ENCODE measurements around the gene EYA4. TPM values are rescaled to one million over a fixed set of nuclear protein-coding genes. Genes with fewer than 3 reads are reported as not detected.

EYA4 gene
- total RNA-seq, 1 experiment from 2014 or later, result not detected

GRCh38 chr6:133550026-133550425 lies 308.9 kb downstream of the EYA4 start:
- POLR2A ChIA-PET, result no interaction called here

DNA sequence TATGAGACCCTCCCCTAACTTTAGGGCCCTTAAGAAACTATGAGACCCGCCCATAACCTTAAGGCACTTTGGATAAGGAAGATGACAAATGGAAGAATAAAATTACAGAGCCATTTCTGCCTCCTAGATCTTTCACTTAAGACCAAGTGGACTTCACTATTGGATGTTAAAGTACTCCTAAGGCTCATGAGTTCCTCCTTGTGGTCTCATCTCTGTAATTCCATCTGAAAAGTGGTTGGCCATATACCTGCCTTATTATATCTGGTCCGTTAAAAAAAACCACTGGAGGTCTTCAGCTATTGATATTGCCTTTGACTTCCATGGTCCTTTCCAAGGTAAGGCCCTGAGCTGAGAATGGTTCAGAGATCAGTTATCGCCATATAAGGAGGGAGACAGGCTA lies 310.3 kb downstream of the EYA4 start:
- no peaks in the 10 kb centered on the region for H3K36me3 ChIP-seq (ENCODE audit: control insufficient read depth, insufficient read depth, low read length)
- DNase-seq (ENCODE audit: low read depth, low spot score) (no peak), ATAC-seq (no peak)
- BruUV-seq (replicated peaks), result no TSS peak
- H3K4me1 ChIP-seq (ENCODE audit: control insufficient read depth, insufficient read depth, low read length), result no peaks in the 10 kb centered on the region
- H3K9me3 ChIP-seq (ENCODE audit: control insufficient read depth, insufficient read depth, low read depth, low read length), result no peaks in the 10 kb centered on the region
- POLR2A ChIA-PET, result no interaction called here
- CTCF ChIA-PET, result no interaction called here
- H3K27me3 ChIP-seq (ENCODE audit: control insufficient read depth, insufficient read depth, low read length), result no peaks in the 10 kb centered on the region
- no peak overlapping the region for H3K4me3 ChIP-seq (ENCODE audit: low read depth in 2 of 2, low read length in 2 of 2)
- intact Hi-C loops (cut with micrococcal nuclease; ENCODE audit: unreplicated experiment), result no loop called here
- H3K27ac ChIP-seq (ENCODE audit: low read length), result no peak overlapping the region
- no peak for TF ChIP-seq REST (IDR thresholded peaks at IDR 0.05; ENCODE audit: insufficient read depth in 1 of 2, low read depth in 2 of 2, low read length in 1 of 2)
- TF ChIP-seq TCF7L2 (IDR thresholded peaks at IDR 0.05; ENCODE audit: low read depth, low read length), result no peak
- TF ChIP-seq SIN3A (IDR thresholded peaks at IDR 0.05; ENCODE audit: borderline replicate concordance, insufficient read depth, low read depth, low read length), result no peak
- TF ChIP-seq CTCF (IDR thresholded peaks at IDR 0.05), result no peak
- no peak for TF ChIP-seq POLR2AphosphoS5 (IDR thresholded peaks at IDR 0.05; ENCODE audit: low read depth, low read length)
- in situ Hi-C loops (cut with HindIII; ENCODE audit: low pct_unique_long_range_greater_than_20kb, low sequenced_read_pairs), result no loop called here

More at GRCh38 chr6:133550026-133550425, 308.9 kb downstream of the EYA4 start:
- BruUV-seq (replicated peaks), result no TSS peak
- Histone ChIP-seq H3K27ac (ENCODE audit: low read length) (no peak overlapping the region), H3K9me3 (ENCODE audit: control insufficient read depth, insufficient read depth, low read depth, low read length) (no peaks in the 10 kb centered on the region), H3K4me3 (ENCODE audit: low read depth in 2 of 2, low read length in 2 of 2) (no peak overlapping the region), H3K27me3 (ENCODE audit: control insufficient read depth, insufficient read depth, low read length) (no peaks in the 10 kb centered on the region), H3K4me1 (ENCODE audit: control insufficient read depth, insufficient read depth, low read length) (no peaks in the 10 kb centered on the region), H3K36me3 (ENCODE audit: control insufficient read depth, insufficient read depth, low read length) (no peaks in the 10 kb centered on the region)
- intact Hi-C loops (cut with micrococcal nuclease; ENCODE audit: unreplicated experiment) (no loop called here), in situ Hi-C loops (cut with HindIII; ENCODE audit: low pct_unique_long_range_greater_than_20kb, low sequenced_read_pairs) (no loop called here)
- TF ChIP-seq POLR2AphosphoS5 (IDR thresholded peaks at IDR 0.05; ENCODE audit: low read depth, low read length) (no peak), REST (IDR thresholded peaks at IDR 0.05; ENCODE audit: insufficient read depth in 1 of 2, low read depth in 2 of 2, low read length in 1 of 2) (no peak), SIN3A (IDR thresholded peaks at IDR 0.05; ENCODE audit: borderline replicate concordance, insufficient read depth, low read depth, low read length) (no peak), CTCF (IDR thresholded peaks at IDR 0.05) (no peak), TCF7L2 (IDR thresholded peaks at IDR 0.05; ENCODE audit: low read depth, low read length) (no peak)
- ATAC-seq (no peak), DNase-seq (ENCODE audit: low read depth, low spot score) (no peak)
- CTCF ChIA-PET, result no interaction called here

Measured in Panc1 (cell line).